Ishikawa (cell line): ENCODE data around the gene PRKCD.

Experiments
- CEBPB ChIP-seq: IDR thresholded peaks from 2 replicates; pipeline ENCODE4 v1.6.1; 2012
- CREB1 ChIP-seq: IDR thresholded peaks from 2 replicates; pipeline ENCODE4 v1.6.1; 2012; ENCODE audit warnings: low read depth
- EGR1 ChIP-seq: IDR thresholded peaks from 2 replicates; pipeline ENCODE4 v1.6.1; 2012
- EP300 ChIP-seq: IDR thresholded peaks from 2 replicates; pipeline ENCODE4 v1.6.1; 2012; ENCODE audit warnings: borderline replicate concordance
- MAX ChIP-seq: IDR thresholded peaks from 2 replicates; pipeline ENCODE4 v1.6.1; 2012
- NFIC ChIP-seq: IDR thresholded peaks from 2 replicates; pipeline ENCODE4 v1.6.1; 2012
- REST ChIP-seq: IDR thresholded peaks from 2 replicates; pipeline ENCODE4 v1.6.1; 2012; ENCODE audit warnings: low read depth, mild to moderate bottlenecking
- TCF12 ChIP-seq: IDR thresholded peaks from 2 replicates; pipeline ENCODE4 v1.6.1; 2012; ENCODE audit warnings: low read depth
- TEAD4 ChIP-seq: IDR thresholded peaks from 2 replicates; pipeline ENCODE4 v1.6.1; 2012
- USF1 ChIP-seq: IDR thresholded peaks from 2 replicates; pipeline ENCODE4 v1.6.1; 2012
- YY1 ChIP-seq: IDR thresholded peaks from 2 replicates; pipeline ENCODE4 v1.6.1; 2012; ENCODE audit warnings: low read depth
- ZBTB7A ChIP-seq: IDR thresholded peaks from 2 replicates; pipeline ENCODE4 v1.6.1; 2012; ENCODE audit warnings: low read depth

GRCh38 chr3:53161820-53162671 lies 1.0 kb downstream of the PRKCD start:
- no peak for TF ChIP-seq USF1
- no peak; the same call in 1 of the 2 replicates for TF ChIP-seq ZBTB7A
- no peak for TF ChIP-seq NFIC
- no peak for TF ChIP-seq YY1
- no peak for TF ChIP-seq REST
- no peak for TF ChIP-seq EGR1
- TF ChIP-seq TEAD4: no peak
- TF ChIP-seq TCF12: no peak
- TF ChIP-seq MAX: no peak
- TF ChIP-seq CEBPB: no peak
- TF ChIP-seq EP300: no peak
- TF ChIP-seq CREB1: no peak
